ENCODE results near the gene ARL2.

Gene ARL2

DNA sequence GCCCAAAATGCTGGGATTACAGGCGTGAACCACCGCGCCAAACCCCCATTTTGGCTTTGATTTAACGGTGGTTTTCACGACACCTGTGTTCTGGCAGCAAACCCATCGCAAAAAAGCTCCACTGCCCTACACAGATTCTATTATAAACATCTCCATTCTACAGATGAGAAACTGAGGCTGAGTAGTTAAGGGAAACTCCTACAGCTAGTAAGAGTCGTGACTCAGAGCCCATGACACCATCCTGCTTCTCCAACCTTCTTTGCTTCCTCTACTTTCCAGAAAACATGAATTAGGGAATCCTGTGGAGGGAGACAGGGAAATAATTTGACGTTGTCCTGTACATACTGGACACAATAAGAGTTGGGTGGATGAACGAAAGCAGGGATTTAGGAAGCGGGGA is 12.8 kb downstream of the ARL2 start:
- peaks cover 19% of the 10 kb centered on the region for H3K4me1 Mint-ChIP-seq
- DNase-seq (no peak), ATAC-seq (peak; percentile 1)
- peak overlapping the region; percentile 58 to 82 for H3K4me3 Mint-ChIP-seq
- no peaks in the 10 kb centered on the region for H3K27me3 Mint-ChIP-seq
- H3K27ac Mint-ChIP-seq = peak overlapping the region in 1 of 2 donors; percentile 78
- H3K9me3 Mint-ChIP-seq = no peaks in the 10 kb centered on the region

DNA sequence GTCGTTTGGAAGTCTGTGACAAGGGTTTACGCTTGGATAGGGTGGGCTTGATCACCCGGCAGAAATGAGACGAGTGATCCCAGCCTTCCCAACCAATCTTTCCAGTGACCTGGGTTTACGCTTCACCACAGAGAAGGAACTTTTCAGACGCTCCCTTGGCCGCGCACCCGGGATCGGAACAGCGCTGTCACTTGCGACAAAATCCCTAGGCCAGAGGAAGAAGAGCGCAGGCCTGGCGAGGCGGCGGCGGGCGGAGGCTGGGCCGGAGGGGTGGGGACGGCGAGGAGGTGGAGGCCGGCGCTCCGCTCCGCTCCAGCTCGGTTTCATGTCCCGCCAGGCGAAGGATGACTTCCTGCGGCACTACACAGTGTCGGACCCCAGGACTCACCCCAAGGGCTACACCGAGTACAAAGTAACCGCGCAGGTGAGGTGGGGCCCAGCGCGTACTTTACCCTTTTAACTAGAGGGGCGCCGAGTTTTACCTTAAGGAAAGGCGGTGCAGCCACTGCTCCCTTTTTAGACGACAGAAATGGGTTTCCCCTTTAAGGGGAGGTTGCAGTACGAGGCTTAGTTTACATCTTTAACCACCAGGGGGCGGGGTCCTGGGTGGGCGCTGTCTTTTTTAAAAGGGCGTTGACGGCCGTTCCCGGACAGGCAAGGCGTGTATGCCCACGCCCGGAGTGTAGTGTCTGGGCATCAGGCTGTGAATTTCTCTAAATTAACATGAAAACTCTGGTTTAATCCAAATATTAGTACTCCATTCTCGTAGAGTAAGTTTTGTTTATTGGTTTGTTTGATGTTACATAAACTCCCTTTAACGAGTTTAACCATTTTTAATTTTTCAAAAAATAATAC is 13.5 kb downstream of the ARL2 start, which contains the start of gene SNX15:
SNX15 (plus strand) TSS at position 227 of the 855 bp plus-strand sequence; CDS start at position 326, 99 bp downstream.
- Mint-ChIP-seq H3K27me3 (no peaks in the 10 kb centered on the region), H3K4me1 (peaks cover 19% of the 10 kb centered on the region), H3K9me3 (no peaks in the 10 kb centered on the region), H3K27ac (peak within 1 kb of the TSS; percentile 64 to 78), H3K4me3 (peak within 1 kb of the TSS; percentile 58 to 82)
- DNase-seq (peak; percentile 92 to 93), ATAC-seq (peak; percentile 96)

DNA sequence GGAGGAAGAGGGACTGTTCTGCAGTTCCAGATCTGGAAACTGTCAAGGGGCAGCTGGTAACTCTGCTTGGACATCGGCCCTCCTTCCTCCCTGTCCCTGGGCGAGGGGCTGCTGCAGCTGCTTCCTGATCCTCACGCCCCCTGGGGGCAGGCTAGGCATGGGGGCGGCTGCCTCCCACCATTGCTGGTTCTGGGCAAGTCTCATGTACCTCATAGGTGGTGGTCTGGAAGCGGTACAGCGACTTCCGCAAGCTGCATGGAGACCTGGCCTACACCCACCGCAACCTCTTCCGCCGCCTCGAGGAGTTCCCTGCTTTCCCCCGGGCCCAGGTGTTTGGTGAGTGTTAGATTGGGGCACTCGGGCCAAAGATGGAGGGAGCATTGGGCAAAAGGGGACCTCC is 18.3 kb downstream of the ARL2 start:
- H3K27me3 Mint-ChIP-seq = no peaks in the 10 kb centered on the region
- no peak for DNase-seq
- no peaks in the 10 kb centered on the region for H3K9me3 Mint-ChIP-seq
- no peak for ATAC-seq
- no peak overlapping the region for H3K27ac Mint-ChIP-seq
- peaks cover 13% of the 10 kb centered on the region for H3K4me1 Mint-ChIP-seq
- no peak overlapping the region for H3K4me3 Mint-ChIP-seq

DNA sequence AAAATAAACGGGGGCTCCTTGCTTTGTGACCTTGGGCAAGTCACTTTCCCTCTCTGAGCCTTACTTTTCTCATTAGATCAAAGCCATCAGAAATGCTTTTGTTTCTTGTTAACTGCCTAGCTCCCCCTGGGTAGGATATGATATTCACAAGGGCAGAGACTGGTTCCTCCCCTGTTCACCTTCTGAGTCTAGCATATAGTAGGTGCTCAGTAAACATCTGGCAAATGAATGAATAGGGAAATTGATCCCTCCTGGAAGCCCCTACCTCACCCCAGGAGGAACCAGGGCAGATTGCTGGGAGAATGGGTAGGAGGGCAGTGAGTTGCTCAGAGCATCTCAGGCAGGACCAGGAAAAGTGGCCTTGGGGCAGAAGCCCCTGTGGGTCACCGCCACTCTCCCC is 20.5 kb downstream of the ARL2 start:
- H3K27me3 Mint-ChIP-seq = no peaks in the 10 kb centered on the region
- H3K27ac Mint-ChIP-seq = no peak overlapping the region
- ATAC-seq (no peak), DNase-seq (no peak)
- H3K4me3 Mint-ChIP-seq = no peak overlapping the region
- H3K4me1 Mint-ChIP-seq = no peaks in the 10 kb centered on the region
- H3K9me3 Mint-ChIP-seq = no peaks in the 10 kb centered on the region

DNA sequence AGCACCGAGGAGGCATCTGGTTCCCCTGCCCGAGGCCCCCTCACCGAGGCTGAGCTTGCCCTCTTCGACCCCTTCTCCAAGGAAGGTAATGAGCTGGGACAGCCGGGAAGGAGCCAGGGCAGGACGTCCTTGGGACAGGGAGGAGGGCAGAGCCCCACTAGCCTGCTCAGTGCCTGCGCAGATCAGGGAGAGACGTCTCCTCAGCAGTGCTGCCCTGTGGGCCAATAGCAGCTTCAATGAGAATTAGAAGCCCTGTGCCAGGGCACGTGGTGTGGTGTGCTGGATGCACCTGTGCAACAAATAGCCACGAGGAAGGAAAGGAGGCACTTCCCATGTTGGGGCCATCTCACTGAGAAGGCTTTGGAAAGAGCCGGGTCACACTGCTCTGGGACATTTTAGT is 21.6 kb downstream of the ARL2 start:
- H3K27me3 Mint-ChIP-seq = no peaks in the 10 kb centered on the region
- no peak overlapping the region for H3K27ac Mint-ChIP-seq
- H3K4me3 Mint-ChIP-seq = no peak overlapping the region
- ATAC-seq (no peak), DNase-seq (no peak)
- no peaks in the 10 kb centered on the region for H3K9me3 Mint-ChIP-seq
- no peaks in the 10 kb centered on the region for H3K4me1 Mint-ChIP-seq

DNA sequence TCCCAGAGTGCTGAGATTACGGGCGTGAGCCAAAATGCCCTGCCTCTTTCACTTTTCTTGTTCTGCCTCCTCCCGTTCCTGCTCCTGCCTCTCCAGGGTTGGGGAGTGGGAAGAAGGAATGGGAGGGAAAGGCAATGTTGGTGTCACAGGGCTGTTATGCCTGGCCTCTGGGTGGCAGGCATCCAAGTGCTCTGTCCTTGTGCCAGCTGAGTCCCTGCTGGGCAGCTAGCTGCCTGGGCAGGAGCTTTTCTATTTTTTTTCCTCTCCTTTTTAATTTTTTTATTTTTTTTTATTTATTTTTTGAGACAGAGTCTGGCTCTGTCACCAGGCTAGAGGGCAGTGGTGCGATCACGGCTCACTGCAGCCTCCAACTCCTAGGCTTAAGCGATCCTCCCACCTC is 23.0 kb downstream of the ARL2 start:
- Mint-ChIP-seq H3K4me3 (no peak overlapping the region), H3K27me3 (no peaks in the 10 kb centered on the region), H3K9me3 (no peaks in the 10 kb centered on the region), H3K4me1 (peaks cover 4% of the 10 kb centered on the region), H3K27ac (no peak overlapping the region)
- ATAC-seq (no peak), DNase-seq (no peak)

DNA sequence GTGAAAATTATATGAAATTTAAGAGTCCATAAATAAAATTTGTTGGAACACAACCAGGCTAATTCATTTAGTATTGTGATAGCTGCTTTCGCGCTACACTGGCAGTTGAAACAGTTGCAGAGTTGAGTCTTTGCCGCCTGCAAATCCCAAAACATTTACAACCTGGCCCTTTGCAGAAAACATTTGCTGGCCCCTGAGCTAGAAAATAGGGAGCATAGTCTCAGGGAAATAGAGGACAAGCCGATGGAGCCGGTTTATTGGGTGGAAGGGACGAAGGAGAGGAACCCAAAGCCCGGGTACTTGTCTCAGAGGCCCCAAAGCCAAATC is 26.5 kb downstream of the ARL2 start:
- DNase-seq (no peak), ATAC-seq (no peak)
- Mint-ChIP-seq H3K4me3 (peak overlapping the region; percentile 81 to 83), H3K27ac (peak overlapping the region; percentile 95 to 96), H3K9me3 (no peaks in the 10 kb centered on the region), H3K27me3 (no peaks in the 10 kb centered on the region), H3K4me1 (peaks cover 39% of the 10 kb centered on the region)

DNA sequence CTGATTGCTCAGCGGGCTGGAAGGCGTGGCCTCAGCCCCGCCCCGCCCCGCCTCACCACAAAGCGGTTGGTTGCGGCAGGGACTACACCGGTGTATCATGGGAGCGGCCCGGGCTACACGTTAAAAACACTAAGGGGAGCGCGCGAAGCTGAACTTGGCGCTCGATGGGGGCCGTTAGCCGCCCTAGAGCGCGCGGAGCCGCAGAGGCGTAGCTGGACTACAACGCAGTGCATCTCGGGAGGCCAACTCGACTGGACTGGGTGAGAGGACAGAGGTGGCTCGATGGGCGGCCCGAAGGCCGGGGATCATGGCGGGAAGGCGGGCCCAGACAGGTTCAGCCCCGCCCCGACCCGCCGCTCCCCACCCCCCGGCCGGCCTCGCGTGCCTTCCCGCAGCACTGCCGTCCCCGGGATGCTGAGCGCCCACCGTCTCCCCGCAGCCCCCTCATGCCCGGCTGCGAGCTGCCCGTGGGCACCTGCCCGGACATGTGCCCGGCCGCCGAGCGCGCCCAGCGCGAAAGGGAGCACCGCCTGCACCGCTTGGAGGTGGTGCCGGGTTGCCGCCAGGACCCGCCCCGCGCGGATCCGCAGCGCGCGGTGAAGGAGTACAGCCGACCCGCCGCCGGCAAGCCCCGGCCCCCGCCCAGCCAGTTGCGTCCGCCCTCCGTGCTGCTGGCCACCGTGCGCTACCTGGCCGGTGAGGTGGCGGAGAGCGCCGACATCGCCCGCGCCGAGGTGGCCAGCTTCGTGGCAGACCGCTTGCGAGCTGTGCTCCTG is 27.1 kb downstream of the ARL2 start, which contains the start of gene SAC3D1:
SAC3D1 (plus strand) TSS at position 364 of the 776 bp plus-strand sequence; CDS start at position 447, 83 bp downstream.
- peak within 1 kb of the TSS; percentile 91 to 94 for H3K4me3 Mint-ChIP-seq
- ATAC-seq = peak; percentile 95

DNA sequence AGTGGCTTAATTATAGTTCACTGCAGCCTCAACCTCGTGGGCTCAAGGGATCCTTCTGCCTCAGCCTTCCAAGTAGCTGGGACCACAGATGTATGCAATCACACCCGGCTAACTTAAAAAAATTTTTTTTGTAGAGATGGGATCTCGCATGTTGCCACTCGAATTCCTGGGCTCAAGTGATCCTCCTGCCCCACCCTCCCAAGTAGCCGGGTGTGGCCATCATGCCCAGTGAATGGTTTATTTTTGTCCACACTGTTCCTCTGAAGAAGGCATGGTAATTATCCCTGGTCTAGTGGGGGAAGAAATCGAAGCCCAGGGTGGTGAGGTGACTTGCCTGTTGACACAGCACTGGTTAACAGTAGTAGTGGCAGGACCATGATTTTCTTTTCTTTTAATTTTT is 28.9 kb downstream of the ARL2 start:
- Mint-ChIP-seq H3K4me3 (peak overlapping the region; percentile 91 to 94), H3K9me3 (no peaks in the 10 kb centered on the region), H3K4me1 (peaks cover 63% of the 10 kb centered on the region), H3K27me3 (no peaks in the 10 kb centered on the region), H3K27ac (no peak overlapping the region)
- ATAC-seq (no peak), DNase-seq (no peak)

More for the DNA sequence above, 27.1 kb downstream of the ARL2 start, which contains the start of gene SAC3D1:
- no peaks in the 10 kb centered on the region for H3K27me3 Mint-ChIP-seq
- DNase-seq = peak; percentile 94 to 95
- H3K4me1 Mint-ChIP-seq = peaks cover 45% of the 10 kb centered on the region
- H3K27ac Mint-ChIP-seq = peak within 1 kb of the TSS; percentile 95 to 96
- no peaks in the 10 kb centered on the region for H3K9me3 Mint-ChIP-seq

DNA sequence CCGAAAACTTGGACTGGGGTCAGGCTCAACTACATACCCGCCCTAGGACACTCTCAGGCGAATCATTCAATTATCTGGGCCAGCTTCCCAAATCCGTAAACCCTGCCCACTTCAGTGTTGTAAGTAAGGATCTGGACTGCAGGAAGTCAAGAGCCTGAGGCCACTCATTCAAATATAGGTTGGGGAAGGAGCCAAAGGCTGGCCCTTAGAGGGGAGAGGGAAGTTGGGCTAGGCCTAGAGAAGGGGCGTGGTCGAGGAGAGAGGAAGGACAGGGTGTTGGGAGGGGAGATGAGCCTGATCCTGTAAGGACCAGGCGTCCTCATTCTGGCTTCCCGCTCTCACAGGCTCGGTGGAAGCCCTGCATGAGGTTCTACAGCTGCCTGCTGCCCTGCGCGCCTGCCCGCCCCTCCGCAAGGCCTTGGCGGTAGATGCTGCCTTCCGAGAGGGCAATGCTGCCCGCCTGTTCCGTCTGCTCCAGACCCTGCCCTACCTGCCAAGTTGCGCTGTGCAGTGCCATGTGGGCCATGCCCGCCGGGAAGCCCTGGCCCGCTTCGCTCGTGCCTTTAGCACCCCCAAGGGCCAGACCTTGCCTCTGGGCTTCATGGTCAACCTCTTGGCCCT is 30.0 kb downstream of the ARL2 start:
- Mint-ChIP-seq H3K27me3 (no peaks in the 10 kb centered on the region), H3K4me3 (no peak overlapping the region), H3K27ac (no peak overlapping the region), H3K4me1 (peaks cover 71% of the 10 kb centered on the region), H3K9me3 (no peaks in the 10 kb centered on the region)
- DNase-seq (no peak), ATAC-seq (no peak)

DNA sequence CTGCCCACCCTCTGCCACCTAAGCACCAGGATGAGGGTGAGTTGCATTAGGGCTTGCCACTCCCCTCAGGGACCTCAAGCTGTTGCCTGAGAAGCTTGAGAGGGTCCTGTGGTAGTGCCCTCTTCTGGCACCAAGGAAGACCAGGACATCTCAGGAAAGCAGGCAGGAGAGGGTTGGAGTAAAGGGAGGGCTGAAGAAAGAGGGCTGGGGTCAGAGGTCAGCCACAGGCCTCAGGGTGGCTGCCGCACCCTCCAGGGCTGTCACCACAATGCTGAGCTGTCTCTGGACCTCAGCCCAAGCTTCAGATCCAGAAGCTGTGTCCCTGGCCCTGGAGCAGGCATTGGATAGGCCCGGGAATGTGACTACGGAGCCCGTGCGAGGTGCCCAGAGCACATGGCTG is 31.1 kb downstream of the ARL2 start:
- Mint-ChIP-seq H3K4me3 (no peak overlapping the region), H3K27me3 (no peaks in the 10 kb centered on the region), H3K4me1 (peaks cover 71% of the 10 kb centered on the region), H3K27ac (peak overlapping the region in 1 of 2 donors; percentile 15), H3K9me3 (no peaks in the 10 kb centered on the region)
- no peak for ATAC-seq
- no peak for DNase-seq

DNA sequence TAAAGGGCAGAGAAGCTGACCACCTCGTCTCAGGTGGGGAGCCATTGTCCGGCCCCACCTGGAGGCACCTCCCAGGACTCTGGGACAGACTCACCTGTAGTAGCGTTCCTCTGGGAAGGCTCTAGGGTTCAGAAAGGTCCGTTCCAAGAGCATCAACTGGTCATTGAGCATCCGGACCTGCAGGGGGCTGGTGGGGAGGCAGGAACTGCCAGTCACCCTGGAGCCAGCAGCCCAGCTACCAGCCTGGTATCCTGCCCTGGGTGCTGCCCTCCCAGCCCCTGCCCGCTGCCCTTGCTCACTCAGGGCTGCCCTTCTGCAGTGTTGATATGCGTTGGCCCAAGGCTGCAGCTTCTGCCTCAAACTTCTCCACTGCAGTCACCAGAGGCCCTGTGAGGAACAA is 31.8 kb downstream of the ARL2 start:
- DNase-seq (no peak), ATAC-seq (no peak)
- Mint-ChIP-seq H3K27me3 (no peaks in the 10 kb centered on the region), H3K4me1 (peaks cover 71% of the 10 kb centered on the region), H3K4me3 (no peak overlapping the region), H3K9me3 (no peaks in the 10 kb centered on the region), H3K27ac (no peak overlapping the region)

DNA sequence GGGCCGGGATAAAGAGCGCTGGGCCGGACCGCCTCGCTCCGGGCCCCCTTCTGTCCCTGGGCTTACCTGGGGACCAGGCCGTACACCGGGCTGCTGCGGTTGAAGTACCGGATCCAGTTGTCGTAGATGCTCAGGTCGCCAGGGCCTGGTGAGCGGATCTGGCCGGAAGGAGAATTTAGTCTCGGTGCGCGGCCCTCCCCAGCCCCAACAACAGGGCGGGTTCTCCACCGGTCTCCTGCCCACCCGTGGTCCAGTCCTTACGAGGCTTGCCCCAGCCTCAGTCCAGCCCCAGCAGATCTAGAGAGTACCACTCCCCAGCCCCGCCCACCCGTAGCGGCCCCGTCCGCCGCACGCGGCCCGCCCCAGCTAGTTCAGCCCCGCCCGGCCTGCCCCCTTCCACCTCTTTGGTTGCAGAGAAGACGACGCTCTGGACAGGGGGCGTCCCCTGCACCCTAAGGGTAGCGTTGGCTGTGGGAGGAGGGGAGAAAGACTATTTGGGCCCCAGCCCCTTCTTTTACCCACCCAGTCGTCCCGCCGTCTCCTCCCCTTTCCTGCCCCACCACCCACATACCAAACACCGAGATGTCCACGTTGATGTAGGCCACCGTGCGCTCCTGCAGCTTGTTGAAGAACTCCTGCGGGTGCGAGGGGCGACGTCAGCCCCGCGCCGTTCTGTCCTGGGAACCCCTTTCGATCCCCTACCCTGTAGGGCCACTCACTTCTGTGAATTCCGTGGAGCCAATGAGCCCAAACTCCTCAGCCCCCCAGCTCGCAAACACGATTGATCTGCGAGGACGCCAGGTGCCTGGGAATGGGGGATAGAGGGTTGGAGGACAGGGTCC is 33.8 kb downstream of the ARL2 start:
- peaks cover 61% of the 10 kb centered on the region for H3K4me1 Mint-ChIP-seq
- H3K4me3 Mint-ChIP-seq = peak overlapping the region; percentile 82 to 84
- peak; percentile 79 for ATAC-seq
- peak; percentile 21 to 28 for DNase-seq
- no peaks in the 10 kb centered on the region for H3K9me3 Mint-ChIP-seq
- H3K27me3 Mint-ChIP-seq = no peaks in the 10 kb centered on the region
- H3K27ac Mint-ChIP-seq = peak overlapping the region; percentile 81 to 89

DNA sequence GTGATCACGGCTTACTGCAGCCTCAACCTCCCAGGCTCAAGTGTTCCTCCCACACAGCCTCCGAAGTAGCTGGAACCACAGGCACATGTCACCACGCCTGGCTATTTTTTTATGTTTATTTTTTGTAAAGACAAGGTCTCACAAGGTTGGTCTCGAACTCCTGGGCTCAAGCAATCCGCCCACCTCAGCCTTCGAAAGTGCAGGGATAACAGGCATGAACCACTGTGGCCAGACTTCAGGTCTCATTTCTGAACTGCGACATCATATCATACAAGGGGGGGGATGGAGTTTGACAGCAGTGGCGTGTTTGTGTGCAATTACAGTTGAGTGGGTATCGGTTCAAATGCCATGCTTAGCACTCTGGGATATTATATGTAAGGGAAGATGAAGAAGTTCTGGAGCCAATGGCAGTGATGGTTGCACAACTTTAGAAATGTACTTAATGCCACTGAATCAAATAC is 37.5 kb downstream of the ARL2 start:
- Mint-ChIP-seq H3K9me3 (no peaks in the 10 kb centered on the region), H3K27me3 (no peaks in the 10 kb centered on the region), H3K27ac (no peak overlapping the region), H3K4me3 (no peak overlapping the region), H3K4me1 (peaks cover 52% of the 10 kb centered on the region)
- ATAC-seq (no peak), DNase-seq (no peak)
